ENCODE results near the gene DHRSX.
A peak's percentile ranks its signal among the peaks of the same experiment; 100 is the strongest.
"Not testable (repeated sequence)": the region's sequence is repeated elsewhere in the genome, so short reads cannot be mapped to it uniquely, and the experiment has no call there.

Gene DHRSX

DNA sequence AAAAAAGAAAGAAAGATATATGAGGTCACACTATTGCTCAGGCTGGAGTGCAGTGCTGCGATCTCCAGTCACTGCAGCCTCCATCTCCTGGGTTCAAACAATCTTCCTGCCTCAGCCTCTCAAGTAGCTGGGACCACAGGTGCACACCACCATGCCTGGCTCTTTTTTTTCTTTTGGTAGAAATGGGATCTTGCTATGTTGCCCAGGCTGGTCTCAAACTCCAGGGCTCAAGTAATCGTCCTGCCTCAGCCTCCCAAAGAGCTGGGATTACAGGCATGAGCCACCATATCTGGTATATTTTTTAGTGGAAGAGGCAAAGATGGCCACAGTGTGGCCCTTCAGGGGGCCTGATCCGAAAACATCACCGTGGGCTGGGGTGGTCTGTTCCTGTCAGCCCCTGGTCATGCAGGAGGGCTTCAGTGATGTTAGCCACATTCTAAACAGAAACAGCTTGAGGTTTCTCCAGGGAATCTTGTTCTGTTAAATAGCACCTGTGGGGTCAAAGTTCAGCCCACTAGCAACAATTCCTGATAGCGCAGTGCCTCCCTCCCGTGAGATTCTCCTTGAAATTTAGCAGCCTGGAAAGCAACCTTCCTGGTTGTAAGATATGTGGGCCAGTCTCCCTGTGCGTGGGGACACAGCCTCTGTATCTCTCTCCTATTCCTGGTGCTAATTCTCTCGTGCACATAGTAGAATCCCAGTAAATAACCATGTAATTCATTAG lies 7.3 kb upstream of the DHRSX start:
- DNase-seq (ENCODE audit: insufficient read length, low spot score) (no peak), FAIRE-seq (no peak)
- TF ChIP-seq POLR2A (IDR thresholded peaks at IDR 0.05; ENCODE audit: low read depth, low read length), result no peak

DNA sequence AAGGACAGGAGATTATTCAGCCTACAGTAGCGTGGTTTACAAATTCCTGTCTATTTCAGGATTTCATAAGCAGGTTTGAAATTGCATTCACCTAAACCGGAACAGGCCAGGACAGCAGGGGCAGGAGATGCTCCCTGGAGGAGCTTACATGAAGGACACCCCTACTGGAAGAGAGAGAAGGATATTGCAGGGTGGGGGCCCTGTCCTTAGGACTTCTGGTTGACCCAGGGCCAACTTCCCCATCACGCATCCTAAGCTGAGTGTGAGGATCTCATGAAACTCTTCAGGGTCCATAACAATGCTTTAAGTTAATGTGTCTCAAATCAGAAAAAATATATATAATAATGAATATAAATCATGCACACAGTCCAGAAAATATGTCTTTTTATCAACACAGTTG lies 6.4 kb upstream of the DHRSX start:
- FAIRE-seq, result no peak
- DNase-seq (ENCODE audit: insufficient read length, low spot score), result no peak
- TF ChIP-seq POLR2A (IDR thresholded peaks at IDR 0.05; ENCODE audit: low read depth, low read length), result no peak

DNA sequence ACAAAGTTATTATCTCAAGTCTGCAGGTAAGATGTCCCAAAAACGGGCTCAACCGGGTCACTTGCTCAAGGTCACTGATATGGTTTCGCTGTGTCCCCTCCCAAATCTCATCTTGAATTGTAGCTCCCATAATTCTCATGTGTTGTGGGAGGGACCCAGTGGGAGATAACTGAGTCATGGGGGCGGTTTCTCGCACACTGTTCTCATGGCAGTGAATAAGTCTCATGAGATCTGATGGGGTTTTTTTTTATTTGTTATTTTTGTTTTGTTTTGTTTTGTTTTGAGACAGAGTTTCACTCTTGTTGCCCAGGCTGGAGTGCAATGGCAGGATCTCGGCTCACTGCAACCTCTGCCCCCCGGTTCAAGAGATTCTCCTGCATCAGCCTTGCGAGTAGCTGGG lies 4.6 kb upstream of the DHRSX start:
- DNase-seq (ENCODE audit: insufficient read length, low spot score); FAIRE-seq: not testable (repeated sequence)

DNA sequence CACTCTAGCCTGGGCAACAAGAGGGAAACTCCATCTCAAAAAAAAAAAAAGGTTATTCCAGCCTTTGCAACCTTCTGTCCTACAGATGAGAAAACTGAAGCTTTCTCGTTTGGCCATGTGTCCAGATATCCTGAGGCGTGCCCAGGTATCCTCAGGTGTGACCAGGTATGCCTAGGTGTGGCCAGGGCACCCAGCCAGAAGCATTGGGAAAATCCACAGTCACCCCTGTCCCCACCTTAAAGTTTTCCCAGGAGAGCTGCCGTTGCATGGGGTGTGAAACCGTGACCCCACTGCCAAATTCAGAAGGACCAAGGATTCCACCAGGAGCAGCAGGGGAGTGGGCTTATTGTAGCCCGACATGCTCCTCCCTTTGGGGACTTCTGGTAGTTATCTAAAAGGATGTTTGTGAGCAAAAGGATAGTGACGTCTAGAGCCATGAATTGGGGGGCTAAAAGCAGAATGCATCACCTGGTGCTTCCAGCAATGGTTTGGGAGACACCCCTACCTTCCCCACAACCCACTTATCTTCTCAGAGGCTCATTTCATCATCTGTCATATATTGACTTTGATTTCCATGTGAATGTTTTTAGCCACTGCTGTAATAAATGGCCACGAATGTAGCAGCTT lies 4.0 kb upstream of the DHRSX start:
- no peak for TF ChIP-seq POLR2A (IDR thresholded peaks at IDR 0.05; ENCODE audit: low read depth, low read length)
- no peak for DNase-seq (ENCODE audit: insufficient read length, low spot score)
- FAIRE-seq, result no peak

DNA sequence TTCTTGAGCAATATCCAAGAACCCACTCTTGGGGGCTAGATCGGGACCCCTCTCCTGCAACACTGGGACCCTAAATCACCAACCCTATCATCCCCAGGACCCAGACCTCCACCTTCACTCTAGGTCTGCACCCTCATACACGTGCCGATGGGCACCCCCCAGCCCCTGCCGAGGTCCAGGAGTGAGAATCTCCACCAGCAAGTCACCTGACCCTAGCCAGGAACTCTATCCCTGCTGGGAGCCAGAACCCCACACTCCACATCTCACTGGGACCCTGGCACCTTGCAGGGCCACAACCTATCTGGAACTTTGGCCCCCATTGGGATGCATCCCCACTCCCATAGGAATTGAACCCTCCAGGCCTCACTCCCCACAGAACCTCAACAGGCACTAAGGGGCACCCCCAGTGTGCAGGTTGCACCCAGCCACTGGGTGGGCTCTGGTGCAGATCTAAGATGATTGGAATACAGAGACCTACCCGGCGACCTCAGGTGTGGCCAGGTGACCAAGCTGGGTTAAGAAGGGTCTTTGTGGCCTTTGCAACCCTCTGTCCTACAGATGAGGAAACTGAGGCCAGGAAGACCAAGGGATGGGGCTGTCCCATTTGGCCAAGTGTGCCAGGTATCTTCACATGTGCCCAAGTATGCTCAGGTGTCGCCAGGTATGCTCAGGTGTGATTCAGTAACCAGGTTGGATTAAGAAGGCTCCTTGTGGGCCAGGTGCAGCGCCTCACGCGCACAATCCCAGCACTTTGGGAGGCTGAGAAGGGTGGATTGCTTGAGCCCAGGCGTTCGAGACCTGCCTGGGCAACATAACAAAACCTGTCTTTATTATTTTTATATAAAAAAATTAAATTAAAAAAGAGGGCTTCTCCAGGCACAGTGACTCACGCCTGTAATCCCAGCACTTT lies 3.1 kb upstream of the DHRSX start:
- no peak for TF ChIP-seq POLR2A (IDR thresholded peaks at IDR 0.05; ENCODE audit: low read depth, low read length)
- DNase-seq (ENCODE audit: insufficient read length, low spot score), result no peak
- no peak for FAIRE-seq

DNA sequence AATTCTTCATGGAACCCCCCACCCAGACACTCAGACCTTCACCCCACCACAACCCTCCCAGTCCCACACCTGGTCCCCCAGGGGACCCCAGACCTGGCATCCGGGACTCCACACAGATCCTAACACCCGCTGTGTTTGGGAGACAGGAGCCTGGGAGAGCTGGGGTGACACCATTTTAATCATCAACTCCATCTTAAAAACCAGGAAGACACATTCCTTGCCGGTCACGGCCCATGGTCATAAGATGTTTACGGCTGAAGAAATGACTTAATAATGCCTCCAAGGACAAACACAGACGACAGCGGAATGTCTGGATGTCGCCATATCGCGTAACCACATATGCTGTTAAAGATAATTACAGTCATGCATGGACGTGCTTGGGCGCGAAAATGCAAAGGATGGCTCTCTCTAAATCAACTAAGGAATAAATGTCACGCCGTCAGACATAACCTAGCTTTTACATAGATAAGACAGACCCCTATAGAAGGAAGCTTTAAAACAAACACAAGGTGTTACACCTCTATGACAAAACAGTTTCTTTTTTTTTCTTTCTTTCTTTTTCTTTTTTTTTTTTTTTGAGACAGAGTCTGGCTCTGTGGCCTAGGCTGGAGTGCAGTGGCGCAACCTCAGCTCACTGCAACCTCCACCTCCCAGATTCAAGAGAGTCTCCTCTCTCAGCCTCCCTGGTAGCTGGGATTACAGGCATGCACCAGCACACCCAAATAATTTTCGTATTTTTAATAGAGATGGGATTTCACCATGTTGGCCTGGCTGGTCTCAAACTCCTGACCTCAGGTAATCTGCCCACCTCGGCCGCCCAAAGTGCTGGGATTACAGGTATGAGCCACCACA lies 2.1 kb upstream of the DHRSX start:
- FAIRE-seq, result no peak
- no peak for DNase-seq (ENCODE audit: insufficient read length, low spot score)
- TF ChIP-seq POLR2A (IDR thresholded peaks at IDR 0.05; ENCODE audit: low read depth, low read length), result no peak

DNA sequence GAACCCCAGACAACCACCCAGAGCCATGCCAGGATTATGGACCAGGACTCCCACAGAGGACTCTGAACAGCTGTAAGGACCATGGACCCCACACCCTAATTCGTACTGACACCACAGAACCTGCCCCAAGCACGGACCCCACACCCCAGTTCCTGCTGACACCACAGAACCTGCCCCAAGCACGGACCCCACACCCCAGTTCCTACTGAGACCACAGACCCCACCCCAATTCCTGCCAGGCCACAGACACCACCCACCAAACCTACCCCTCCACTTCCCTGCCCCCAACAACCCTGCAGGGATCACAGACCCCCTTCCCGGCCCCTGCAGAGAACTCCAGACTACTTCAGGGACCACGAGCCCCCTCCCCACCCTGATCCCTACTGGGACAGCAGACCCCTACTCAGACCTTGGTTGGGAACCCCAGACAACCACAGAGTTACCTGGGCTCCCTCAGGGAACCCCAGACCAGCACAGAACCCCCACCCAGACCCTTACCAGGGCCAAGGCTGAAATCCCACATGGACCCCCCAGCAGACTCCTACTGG lies 1.4 kb upstream of the DHRSX start:
- no peak for DNase-seq (ENCODE audit: insufficient read length, low spot score)
- no peak for FAIRE-seq
- no peak for TF ChIP-seq POLR2A (IDR thresholded peaks at IDR 0.05; ENCODE audit: low read depth, low read length)

DNA sequence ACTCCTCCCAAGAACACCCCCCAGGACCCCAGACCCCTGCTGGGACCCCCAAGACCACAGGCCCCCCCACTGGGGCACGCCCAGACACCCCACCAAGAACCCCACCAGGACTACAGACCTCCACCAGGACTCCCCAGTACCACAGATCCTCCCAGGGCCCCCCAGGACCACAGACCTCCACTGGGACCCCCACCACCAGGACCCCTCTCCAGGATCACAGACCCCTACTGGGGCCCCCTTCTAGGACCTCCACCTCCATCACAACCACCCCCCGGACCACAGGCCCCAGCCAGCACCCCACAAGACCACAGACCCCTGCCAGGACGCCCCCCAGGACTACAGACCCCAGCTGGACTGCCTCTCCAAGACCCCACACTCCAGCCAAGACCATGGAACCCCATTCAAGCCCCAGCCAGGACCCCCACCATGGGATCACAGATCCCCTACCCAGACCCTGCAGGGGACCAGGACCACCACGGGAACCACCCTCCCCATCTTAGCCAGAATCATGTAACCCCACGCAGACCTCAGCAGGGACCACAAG lies 855 bp upstream of the DHRSX start:
- no peak for TF ChIP-seq POLR2A (IDR thresholded peaks at IDR 0.05; ENCODE audit: low read depth, low read length)
- FAIRE-seq (no peak), DNase-seq (ENCODE audit: insufficient read length, low spot score) (no peak)

DNA sequence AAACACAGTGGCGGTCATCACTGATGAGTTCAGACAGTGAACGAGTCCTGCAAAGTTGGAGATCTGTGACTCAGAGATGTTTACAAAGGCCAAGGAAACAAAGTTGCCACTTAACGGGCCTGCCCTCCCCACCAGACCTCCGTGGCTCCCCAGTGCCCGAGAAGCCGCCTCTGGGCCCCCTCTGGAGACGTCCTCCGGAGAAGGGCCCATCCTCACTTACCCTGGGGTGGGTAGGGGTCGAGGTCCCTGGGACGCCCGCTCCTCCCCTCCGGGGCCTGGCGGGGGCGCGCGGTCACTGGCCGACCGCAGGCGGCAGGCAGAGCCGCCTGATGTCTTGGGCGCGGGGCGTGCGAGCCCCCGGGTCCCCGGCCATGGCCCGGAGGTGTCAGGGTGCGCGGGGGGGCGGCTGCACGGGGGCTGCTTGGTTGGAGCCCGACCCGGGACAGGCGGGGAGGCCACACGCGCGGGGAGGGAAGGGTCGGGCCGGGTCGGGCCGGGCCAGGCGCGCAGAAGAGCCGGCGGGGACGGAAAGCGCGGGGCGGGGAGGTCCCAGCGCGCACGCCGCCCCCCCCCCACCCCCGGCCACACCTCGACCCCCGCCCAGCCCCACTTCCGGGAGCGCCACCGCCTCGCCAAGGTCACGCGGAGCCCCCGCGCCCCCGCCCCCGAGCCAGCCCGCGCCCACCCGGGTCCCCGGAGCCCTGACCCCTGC lies 529 bp downstream of the DHRSX start:
- TF ChIP-seq POLR2A (IDR thresholded peaks at IDR 0.05; ENCODE audit: low read depth, low read length), result no peak
- DNase-seq (ENCODE audit: insufficient read length, low spot score) (peak; percentile 67), FAIRE-seq (no peak)

DNA sequence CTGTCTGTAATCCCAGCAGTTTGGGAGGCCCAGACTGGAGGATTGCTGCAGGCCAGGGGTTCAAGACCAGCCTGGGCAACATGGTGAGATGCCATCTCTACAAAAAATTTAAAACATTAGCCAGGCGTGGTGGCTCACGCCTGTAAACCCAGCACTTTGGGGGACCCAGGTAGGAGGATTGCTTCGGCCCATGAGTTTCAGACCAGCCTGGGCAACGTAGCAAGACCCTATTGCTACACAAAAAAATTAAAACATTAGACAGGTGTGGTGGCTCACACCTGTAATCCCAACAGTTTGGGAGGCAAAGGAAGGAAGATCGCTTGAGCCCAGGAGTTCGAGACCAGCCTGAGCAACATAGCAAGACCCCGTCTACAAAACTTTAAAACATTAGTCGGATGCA lies 1.3 kb downstream of the DHRSX start:
- no peak for TF ChIP-seq POLR2A (IDR thresholded peaks at IDR 0.05; ENCODE audit: low read depth, low read length)
- DNase-seq (ENCODE audit: insufficient read length, low spot score) (no peak), FAIRE-seq (no peak)

DNA sequence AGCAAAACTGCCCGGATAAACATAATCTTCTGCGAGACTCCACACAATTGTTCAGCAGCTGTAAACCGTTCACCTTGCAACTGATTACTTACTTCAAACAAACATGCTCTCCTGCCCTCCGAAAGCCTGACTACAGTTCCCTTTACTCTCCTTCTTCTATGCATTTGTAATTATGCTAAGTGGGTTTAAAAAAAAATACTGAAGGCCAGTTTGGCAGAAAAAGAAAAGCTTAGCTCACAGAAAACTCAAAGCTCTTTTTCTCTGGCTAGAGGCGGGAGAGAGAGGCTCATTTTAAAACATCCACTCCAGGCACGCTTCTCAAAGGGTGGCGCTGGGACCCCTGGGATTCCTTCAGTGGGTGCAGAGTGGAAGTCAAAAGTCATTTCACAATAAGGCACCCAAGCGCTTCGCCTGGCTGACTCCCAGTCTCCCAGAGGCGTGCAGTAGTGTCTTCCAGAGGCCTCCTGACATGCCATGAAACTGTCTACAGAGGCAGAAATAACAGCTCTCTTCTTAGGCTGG lies 1.9 kb downstream of the DHRSX start:
- no peak for DNase-seq (ENCODE audit: insufficient read length, low spot score)
- no peak for FAIRE-seq
- TF ChIP-seq POLR2A (IDR thresholded peaks at IDR 0.05; ENCODE audit: low read depth, low read length), result no peak
